VCaP (cell line): ENCODE data around the gene C4orf50.

Experiments used
- H3K27ac ChIP-seq: fragments of 450-650 bp; 2 replicates; pipeline ENCODE4 v1.5.1; 2017
- CTCF ChIP-seq: fragments of 450-650 bp; conservative IDR thresholded peaks from 2 replicates; pipeline ENCODE4 v1.5.1; 2017; ENCODE audit warnings: mild to moderate bottlenecking, moderate library complexity

C4orf50 gene

GRCh38 chr4:5968246-5968645, 50.0 kb downstream of the C4orf50 start:
- H3K27ac ChIP-seq, result no peak overlapping the region
- TF ChIP-seq CTCF, result no peak

- TF ChIP-seq CTCF, result no peak
- no peak overlapping the region for H3K27ac ChIP-seq
Observed at GRCh38 chr4:5967783-5968182, 50.4 kb downstream of the C4orf50 start.

GRCh38 chr4:5965225-5965624, 53.0 kb downstream of the C4orf50 start:
- H3K27ac ChIP-seq, result no peak overlapping the region

GRCh38 chr4:5964030-5964429, 54.2 kb downstream of the C4orf50 start:
- no peak for TF ChIP-seq CTCF
- H3K27ac ChIP-seq, result no peak overlapping the region

More at GRCh38 chr4:5965225-5965624, 53.0 kb downstream of the C4orf50 start:
- no peak for TF ChIP-seq CTCF

GRCh38 chr4:5963611-5964010, 54.6 kb downstream of the C4orf50 start:
- TF ChIP-seq CTCF, result no peak
- no peak overlapping the region for H3K27ac ChIP-seq

GRCh38 chr4:5962416-5962815, 55.8 kb downstream of the C4orf50 start:
- no peak overlapping the region for H3K27ac ChIP-seq
- no peak for TF ChIP-seq CTCF

- no peak overlapping the region for H3K27ac ChIP-seq
- TF ChIP-seq CTCF, result no peak
Observed at GRCh38 chr4:5960252-5960880, 57.9 kb downstream of the C4orf50 start.
